Measurements from ENCODE around the gene SETD3. TPM values are rescaled to one million over a fixed set of nuclear protein-coding genes. Genes with fewer than 3 reads are reported as not detected.

Gene SETD3
- total and polyA plus RNA-seq, 2 of the 8 experiments (the other 6 are each of a cell fraction or from before 2014, with no cell fraction given) = 24.0 to 64.0 TPM

GRCh38 chr14:99380402-99380801 is 100.3 kb downstream of the SETD3 start:
- no peaks in the 10 kb centered on the region for H3K79me1 ChIP-seq (ENCODE audit: low read depth, low read length)
- no peak overlapping the region for H2BK120ac ChIP-seq (replicated peaks; ENCODE audit: low read depth, low read length)
- H3K23me2 ChIP-seq (ENCODE audit: low read depth, low read length) = no peaks in the 10 kb centered on the region; the same call in 1 of the 2 replicates
- H2BK20ac ChIP-seq (ENCODE audit: low read length) = no peak overlapping the region
- WGBS, 2 experiments (ENCODE audit: extremely low coverage in 1 of 2, insufficient coverage in 1 of 2, insufficient read length in 1 of 2, insufficient replicate concordance in 2 of 2, low coverage in 1 of 2, low lambda C conversion rate in 2 of 2, missing lambda C conversion rate in 1 of 2) = 66% methylated on average over 5 of the region's 5 CpGs; no CpG with 5 or more reads in 1 of the 2 experiments
- H3K4me1 ChIP-seq (replicated peaks in 1 of 4; ENCODE audit: control insufficient read depth in 3 of 4, insufficient read depth in 4 of 4, low read length in 3 of 4) = peaks cover 0 to 17% (median 5%) of the 10 kb centered on the region in 4 experiments; a peak in 6 of 7 replicates
- H3K56ac ChIP-seq (replicated peaks; ENCODE audit: insufficient read length, low read depth, low read length) = no peak overlapping the region
- H3K9ac ChIP-seq (replicated peaks in 1 of 4; ENCODE audit: extremely low read depth in 1 of 4, low read depth in 3 of 4, low read length in 3 of 4) = no peak overlapping the region
- no peak overlapping the region for H3K4me3 ChIP-seq (ENCODE audit: extremely low read depth in 1 of 4, insufficient read depth in 2 of 4, low read depth in 3 of 4, low read length in 4 of 4)
- H3K79me2 ChIP-seq (ENCODE audit: control insufficient read depth in 1 of 2, insufficient read depth in 2 of 2, low read length in 2 of 2) = no peaks in the 10 kb centered on the region
- no peak overlapping the region for H4K5ac ChIP-seq (ENCODE audit: insufficient read length, low read depth, low read length)
- FAIRE-seq (no peak), DNase-seq (ENCODE audit: low read depth in 1 of 2, low spot score in 2 of 2) (no peak)
- no peak overlapping the region for H3K18ac ChIP-seq (ENCODE audit: extremely low read depth, low read length)
- H2AFZ ChIP-seq (ENCODE audit: low read length) = no peak overlapping the region
- H2BK12ac ChIP-seq (ENCODE audit: low read depth, low read length) = peak overlapping the region; percentile 27; the same call in 1 of the 2 replicates
- no peak overlapping the region for H2BK15ac ChIP-seq (ENCODE audit: low read length)
- H3K27me3 ChIP-seq (replicated peaks in 1 of 4; ENCODE audit: control insufficient read depth in 3 of 4, extremely low read depth in 1 of 4, insufficient read depth in 3 of 4, low read length in 3 of 4) = no peaks in the 10 kb centered on the region
- H4K91ac ChIP-seq (replicated peaks; ENCODE audit: insufficient read length, low read length) = no peak overlapping the region
- no peaks in the 10 kb centered on the region for H4K20me1 ChIP-seq (replicated peaks in 1 of 2; ENCODE audit: control insufficient read depth in 1 of 2, insufficient read depth in 2 of 2, low read length in 2 of 2)
- no peak overlapping the region for H3K4me2 ChIP-seq (ENCODE audit: insufficient read depth in 1 of 2, low read depth in 2 of 2, low read length in 2 of 2)
- H3K4ac ChIP-seq (replicated peaks; ENCODE audit: insufficient read length, low read depth, low read length) = no peak overlapping the region
- no peak overlapping the region for H2BK5ac ChIP-seq (ENCODE audit: low read depth, low read length)
- H3K9me3 ChIP-seq (ENCODE audit: insufficient read depth in 2 of 2, low read depth in 1 of 2, low read length in 1 of 2) = no peaks in the 10 kb centered on the region; a peak in 1 of 4 replicates
- H3K36me3 ChIP-seq (ENCODE audit: control insufficient read depth in 2 of 4, insufficient read depth in 4 of 4, low read length in 3 of 4) = no peaks in the 10 kb centered on the region
- H3K23ac ChIP-seq (ENCODE audit: insufficient read length) = no peak overlapping the region
- H4K8ac ChIP-seq (ENCODE audit: extremely low read depth, insufficient read depth, low read length) = no peak overlapping the region
- H3K27ac ChIP-seq (ENCODE audit: low read depth, low read length) = no peak overlapping the region
- H3K14ac ChIP-seq (ENCODE audit: insufficient read length) = no peak overlapping the region
- no peak overlapping the region for H2AK5ac ChIP-seq (ENCODE audit: low read depth, low read length)
- POLR2A ChIA-PET (ENCODE audit: partially characterized antibody) = interaction anchor here (0.6 to 1.1 kb wide), 2 partner anchors 9 to 191 kb away, joined by 3 read pairs; no protein-coding TSS in a partner anchor
- CTCF ChIA-PET (ENCODE audit: partially characterized antibody) = interaction anchor here (0.6 to 19.9 kb wide), 5 partner anchors 12 to 93 kb away, joined by 3 to 447 read pairs (median 3); no protein-coding TSS in a partner anchor
- no peak for TF ChIP-seq GABPA (IDR thresholded peaks at IDR 0.05; ENCODE audit: borderline replicate concordance, insufficient read depth, low read length)
- TF ChIP-seq SIX5 (IDR thresholded peaks at IDR 0.05; ENCODE audit: low read depth, low read length) = no peak
- no peak for TF ChIP-seq RXRA (IDR thresholded peaks at IDR 0.05; ENCODE audit: insufficient read depth, low read depth, low read length)
- no peak for TF ChIP-seq CBX8 (IDR thresholded peaks at IDR 0.05; ENCODE audit: borderline replicate concordance, low read depth, low read length)
- TF ChIP-seq TAF7 (optimal IDR thresholded peaks at IDR 0.05; ENCODE audit: borderline replicate concordance, low read depth, low read length) = no peak
- TF ChIP-seq POLR2A (IDR thresholded peaks at IDR 0.05; ENCODE audit: control extremely low read depth in 1 of 2, low read depth in 2 of 2, low read length in 2 of 2) = no peak
- no peak for TF ChIP-seq YY1 (IDR thresholded peaks at IDR 0.05; ENCODE audit: low read depth, low read length)
- TF ChIP-seq MAX (IDR thresholded peaks at IDR 0.05) = no peak
- TF ChIP-seq KDM4A (IDR thresholded peaks at IDR 0.05; ENCODE audit: low read depth, low read length, severe bottlenecking) = no peak
- TF ChIP-seq RAD21 (IDR thresholded peaks at IDR 0.05 in 1 of 2, conservative IDR thresholded peaks at IDR 0.05 in 1 of 2; ENCODE audit: low read depth in 2 of 2, low read length in 2 of 2) = no peak
- TF ChIP-seq BRCA1 (IDR thresholded peaks at IDR 0.05; ENCODE audit: low read depth, low read length) = no peak
- no peak for TF ChIP-seq TAF1 (IDR thresholded peaks at IDR 0.05; ENCODE audit: low read depth, low read length)
- TF ChIP-seq BACH1 (IDR thresholded peaks at IDR 0.05; ENCODE audit: low read length) = no peak
- TF ChIP-seq CREB1 (IDR thresholded peaks at IDR 0.05) = no peak

Data from H1 (cell line).